HTERT RPE-1 (cell line): ENCODE results near the gene MARCHF2.

Experiments
- in situ Hi-C: fragments of 300-500 bp; cut with MboI; formaldehyde crosslinking; loops from 4 replicates; pipeline ENCODE4 v1.14.3; 2020; ENCODE audit warnings: low sequenced_read_pairs

Gene MARCHF2

DNA sequence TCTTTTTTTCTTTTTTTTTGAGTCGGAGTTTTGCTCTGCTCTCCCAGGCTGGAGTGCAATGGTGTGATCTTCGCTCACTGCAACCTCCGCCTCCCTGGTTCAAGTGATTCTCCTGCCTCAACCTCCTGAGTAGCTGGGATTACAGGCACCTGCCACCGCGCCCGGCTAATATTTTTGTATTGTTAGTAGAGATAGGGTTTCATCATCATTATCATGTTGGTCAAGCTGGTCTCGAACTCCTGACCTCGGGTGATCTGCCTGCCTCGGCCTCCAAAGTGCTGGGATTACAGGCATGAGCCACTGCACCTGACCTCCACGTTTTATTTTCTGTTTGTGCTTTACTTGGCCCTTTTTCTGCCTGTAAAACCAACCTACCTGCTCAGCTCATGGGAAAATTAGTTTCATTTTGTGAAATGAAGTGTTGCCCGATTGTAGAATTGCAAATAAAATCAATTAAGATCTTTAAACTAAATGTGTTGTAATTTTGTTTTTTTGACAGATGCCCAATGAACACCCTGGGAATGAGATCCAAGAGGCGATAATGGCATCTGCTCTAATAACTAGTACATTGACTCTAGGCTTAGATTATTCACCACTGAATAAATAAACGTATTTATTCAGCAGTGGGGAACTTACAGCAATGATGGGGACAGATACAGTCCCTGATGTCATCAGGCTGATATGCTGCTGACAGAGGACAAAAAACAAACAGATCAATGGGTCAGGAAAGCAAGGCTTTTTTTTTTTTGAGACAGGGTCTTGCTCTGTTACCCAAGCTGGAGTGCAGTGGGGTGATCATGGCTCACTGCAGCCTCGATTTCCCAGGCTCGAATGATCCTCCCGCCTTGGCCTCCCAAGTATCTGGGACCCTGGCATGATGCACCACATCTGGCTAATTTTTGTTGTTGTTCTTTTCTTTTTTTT lies 25.2 kb upstream of the MARCHF2 start:
- in situ Hi-C loops = no loop called here

DNA sequence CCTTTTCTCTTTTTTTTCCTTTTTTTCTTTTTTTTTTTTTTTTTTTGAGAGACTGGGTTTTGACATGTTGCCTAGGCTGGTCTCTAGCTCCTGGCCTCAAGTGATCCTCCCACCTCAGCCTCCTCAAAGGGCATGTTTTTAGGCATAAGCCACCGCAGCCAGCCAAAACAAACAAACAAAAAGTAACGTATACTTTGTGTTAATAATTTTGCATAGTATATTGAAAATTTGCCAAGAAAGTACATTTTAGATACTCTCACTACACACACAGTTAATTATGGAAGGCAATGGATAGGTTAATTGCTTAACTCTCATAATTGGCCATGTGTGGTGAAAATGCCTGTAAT lies 24.5 kb upstream of the MARCHF2 start:
- in situ Hi-C loops = no loop called here

GRCh38 chr19:8389891-8390616 lies 23.1 kb upstream of the MARCHF2 start, which contains the start of gene RAB11B:
RAB11B (plus strand) TSS chr19:8390360; CDS start chr19:8390417, 57 bp downstream.
- in situ Hi-C loops = no loop called here

GRCh38 chr19:8390617-8390981 lies 22.5 kb upstream of the MARCHF2 start:
- in situ Hi-C loops = no loop called here

- in situ Hi-C loops = no loop called here
These were observed 21.7 kb upstream of the MARCHF2 start for GRCh38 chr19:8391198-8392016.

DNA sequence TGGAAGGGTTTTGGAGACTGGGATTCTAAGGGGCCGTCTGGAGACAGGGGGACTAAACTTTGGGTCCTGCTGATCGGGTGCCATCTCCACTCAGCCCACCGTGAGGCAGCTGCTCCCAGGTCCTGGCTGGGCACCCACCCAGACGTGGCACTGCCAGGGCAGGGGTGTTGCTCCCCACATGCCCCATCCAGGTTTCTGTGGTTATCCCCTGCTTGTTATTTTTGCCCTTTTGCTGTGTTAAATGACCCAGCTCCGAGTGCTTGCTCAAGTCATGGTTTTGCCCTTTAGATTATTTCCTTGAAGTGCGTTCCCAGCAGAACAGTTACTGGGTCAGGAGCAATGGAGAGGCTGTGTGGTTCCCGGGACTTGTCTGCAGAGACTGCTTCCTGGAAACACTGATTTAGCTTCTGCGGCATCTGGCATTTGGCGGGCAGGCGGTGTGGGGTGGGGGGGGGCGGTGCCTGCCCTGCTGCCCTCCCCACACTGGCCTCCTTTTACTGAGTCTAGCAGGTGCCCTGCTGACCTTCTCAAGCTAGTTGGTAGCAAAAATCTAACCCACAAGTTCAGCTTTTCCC lies 21.0 kb upstream of the MARCHF2 start:
- in situ Hi-C loops = no loop called here

DNA sequence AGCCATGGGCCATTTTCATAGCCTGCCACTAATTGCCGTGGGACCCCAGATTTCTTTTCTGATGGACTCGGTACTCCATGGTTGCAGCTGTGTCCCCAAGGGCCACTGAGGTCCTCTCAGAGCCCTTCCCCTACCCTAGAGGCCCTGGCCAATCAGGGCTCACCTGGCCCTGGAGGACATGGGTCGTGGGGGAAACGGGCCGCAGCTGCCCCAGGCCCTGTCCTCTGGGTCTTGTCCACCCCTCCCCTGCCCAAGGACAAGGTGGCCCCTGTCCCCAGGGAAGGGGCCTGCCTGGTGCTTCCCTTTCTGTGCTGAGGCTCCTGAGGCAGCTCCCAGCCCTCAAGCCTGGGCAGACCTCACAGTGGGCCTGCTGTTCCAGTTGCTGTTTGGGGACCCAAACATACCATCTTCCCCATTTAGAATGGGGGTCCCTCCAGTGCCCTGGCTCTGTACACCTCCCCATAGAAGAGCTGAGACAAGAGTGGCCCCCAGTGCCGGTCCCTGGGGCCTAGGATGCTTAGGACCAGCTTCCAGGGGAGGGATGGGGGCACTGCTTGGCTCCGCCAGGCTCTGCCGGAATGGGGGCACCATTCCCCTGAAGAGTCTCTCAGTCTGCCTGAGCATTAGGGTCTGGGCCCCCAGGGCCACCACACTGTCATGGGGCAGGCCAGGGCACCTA lies 19.8 kb upstream of the MARCHF2 start:
- in situ Hi-C loops = no loop called here

GRCh38 chr19:8393871-8394250 lies 19.2 kb upstream of the MARCHF2 start:
- in situ Hi-C loops = no loop called here

DNA sequence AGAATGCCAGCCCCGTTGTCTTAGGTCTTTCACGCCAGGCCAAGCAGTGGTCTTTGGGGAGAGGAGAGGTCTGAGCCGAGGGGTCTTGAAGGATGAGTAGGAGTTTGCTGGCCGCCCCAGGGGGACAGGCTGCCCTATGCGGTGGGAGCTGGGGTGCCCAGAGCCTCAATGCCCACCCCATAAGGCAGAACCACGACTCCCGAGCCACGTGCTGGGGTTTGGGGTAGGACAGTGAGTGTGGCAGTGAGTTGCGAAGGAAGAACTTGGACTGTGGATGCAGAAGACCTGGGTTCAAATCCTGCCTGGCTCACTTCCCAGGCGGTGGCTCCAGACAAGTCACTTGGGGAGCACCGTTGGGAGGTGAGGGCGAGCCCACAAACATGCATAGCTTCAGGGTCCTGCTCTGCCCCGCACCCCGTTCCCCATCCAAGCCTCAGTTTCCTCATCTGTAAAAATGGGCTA lies 17.5 kb upstream of the MARCHF2 start:
- in situ Hi-C loops = no loop called here

DNA sequence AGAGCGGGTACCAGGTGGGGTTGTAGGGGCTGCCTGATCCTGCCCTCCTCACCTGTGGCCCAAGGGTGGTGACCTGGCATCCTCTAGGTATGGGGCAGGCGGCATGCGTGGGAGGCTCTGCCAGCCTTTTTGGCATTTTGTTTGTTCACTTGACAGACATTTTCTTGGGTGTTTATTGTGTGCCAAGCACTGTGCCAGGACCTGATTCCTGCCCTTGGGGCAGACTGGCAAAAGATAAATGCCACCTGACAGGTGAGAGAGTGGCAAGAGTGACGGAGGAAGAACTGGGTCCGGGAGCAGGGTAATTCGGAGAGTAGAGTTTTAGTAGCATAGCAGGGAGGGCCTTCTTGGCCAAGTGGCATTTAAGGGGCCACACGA lies 16.9 kb upstream of the MARCHF2 start:
- in situ Hi-C loops = no loop called here

GRCh38 chr19:8396563-8397203 lies 16.4 kb upstream of the MARCHF2 start:
- in situ Hi-C loops = no loop called here

- in situ Hi-C loops = no loop called here
These were observed 15.8 kb upstream of the MARCHF2 start for GRCh38 chr19:8397271-8397670.

DNA sequence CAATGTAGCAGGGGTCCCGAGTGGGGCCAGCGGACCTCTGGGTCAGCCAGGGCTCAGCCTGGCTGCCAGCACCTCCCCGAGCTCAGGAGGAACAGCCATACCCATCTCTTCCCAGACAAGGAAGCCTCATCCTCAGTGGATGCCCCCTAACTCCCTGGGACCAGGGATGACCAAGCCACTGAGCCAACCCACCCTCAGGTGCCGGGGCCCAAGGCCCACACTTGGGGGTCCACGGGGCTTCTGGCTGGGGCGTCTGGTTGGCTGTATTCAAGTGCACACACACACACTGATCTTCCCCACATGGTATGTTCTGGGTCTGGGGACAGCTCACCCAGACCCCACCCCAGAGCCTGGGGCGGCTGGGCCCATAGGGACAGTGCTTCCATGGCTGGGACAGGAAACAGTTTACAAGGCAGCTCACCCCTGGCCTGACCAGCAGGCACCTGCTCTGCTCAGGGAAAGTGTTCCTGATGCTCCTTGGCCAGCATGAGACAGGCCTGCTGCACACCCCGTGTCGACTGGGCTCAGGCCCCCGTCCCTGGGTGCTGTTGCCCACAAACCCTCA lies 15.3 kb upstream of the MARCHF2 start:
- in situ Hi-C loops = no loop called here

DNA sequence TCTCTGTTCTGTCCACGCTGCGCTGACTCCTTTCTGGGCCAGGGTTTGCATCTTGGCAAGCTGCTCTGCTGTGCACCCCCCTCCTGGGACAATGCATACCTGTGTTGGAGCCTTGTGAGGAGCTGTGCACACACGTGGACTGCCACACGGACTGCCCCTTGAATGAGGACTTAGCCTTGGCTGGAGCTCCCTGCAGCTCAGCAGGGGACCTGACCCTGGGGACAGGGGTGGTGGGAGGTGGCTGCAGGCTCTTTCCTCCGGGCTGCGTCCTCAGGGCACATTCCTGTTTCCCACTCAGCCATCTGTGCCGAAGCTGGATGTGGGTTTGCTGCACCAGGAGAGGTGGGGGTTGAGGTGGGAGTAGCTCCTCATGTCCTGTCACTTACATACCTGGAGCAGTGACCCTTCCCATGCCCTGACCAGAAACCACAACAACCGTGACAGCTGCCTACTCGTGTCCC lies 14.8 kb upstream of the MARCHF2 start:
- in situ Hi-C loops = no loop called here

- in situ Hi-C loops = no loop called here
These were observed 13.4 kb upstream of the MARCHF2 start for GRCh38 chr19:8399681-8400188.

- in situ Hi-C loops = no loop called here
These were observed 11.1 kb upstream of the MARCHF2 start for GRCh38 chr19:8401981-8402411.

DNA sequence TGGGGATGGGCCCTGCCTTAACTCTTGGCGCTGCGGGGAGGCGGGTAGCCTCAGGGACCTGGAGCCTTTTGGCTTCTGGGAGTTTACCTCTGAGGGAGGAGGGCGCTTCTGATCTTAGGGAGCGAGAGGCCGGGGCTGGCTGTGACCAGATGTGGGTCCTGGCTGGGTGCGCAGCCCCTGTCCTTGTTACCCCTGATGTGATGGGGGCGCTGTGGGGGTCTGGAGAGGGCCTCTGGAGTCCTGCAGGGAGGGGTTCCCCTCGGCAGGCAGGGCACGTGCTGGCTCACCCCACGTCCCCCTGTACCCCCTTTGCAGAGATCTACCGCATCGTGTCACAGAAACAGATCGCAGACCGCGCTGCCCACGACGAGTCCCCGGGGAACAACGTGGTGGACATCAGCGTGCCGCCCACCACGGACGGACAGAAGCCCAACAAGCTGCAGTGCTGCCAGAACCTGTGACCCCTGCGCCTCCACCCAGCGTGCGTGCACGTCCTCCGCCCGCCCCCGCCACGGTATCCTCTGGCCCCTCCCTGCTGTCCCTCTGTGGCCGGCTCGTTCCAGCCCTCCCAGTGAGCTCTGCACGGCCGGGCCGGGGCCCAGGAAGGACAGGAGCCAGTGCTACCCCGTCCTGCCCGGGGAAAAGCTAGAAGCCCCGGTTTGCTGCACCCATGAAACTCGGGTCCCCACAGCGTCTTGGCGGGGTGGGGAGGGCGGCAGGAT lies 9.8 kb upstream of the MARCHF2 start:
- in situ Hi-C loops = no loop called here

GRCh38 chr19:8403820-8404109 lies 9.3 kb upstream of the MARCHF2 start:
- in situ Hi-C loops = no loop called here
